ENCODE data around the gene S100A5. TPM values are rescaled to one million over a fixed set of nuclear protein-coding genes. Genes with fewer than 3 reads are reported as not detected.

The S100A5 gene
- total RNA-seq, 1 experiment from 2014 or later, result 6.0 TPM

- TF ChIP-seq ZBTB33 (IDR thresholded peaks at IDR 0.05; ENCODE audit: extremely low read depth, insufficient replicate concordance, low read length) (no peak), ZFX (IDR thresholded peaks at IDR 0.05) (no peak), CEBPB (IDR thresholded peaks at IDR 0.05; ENCODE audit: low read depth) (no peak), SP1 (IDR thresholded peaks at IDR 0.05; ENCODE audit: low read depth) (no peak), SRF (IDR thresholded peaks at IDR 0.05; ENCODE audit: low read depth) (no peak), FOSL1 (IDR thresholded peaks at IDR 0.05; ENCODE audit: low read depth) (no peak), SIN3A (IDR thresholded peaks at IDR 0.05; ENCODE audit: low read depth) (no peak), ZNF274 (IDR thresholded peaks at IDR 0.05; ENCODE audit: low read depth, low read length) (no peak), CBX3 (IDR thresholded peaks at IDR 0.05; ENCODE audit: low read depth) (no peak), TCF7L2 (IDR thresholded peaks at IDR 0.05; ENCODE audit: borderline replicate concordance, extremely low read depth, insufficient read depth, insufficient read length) (no peak), ELF1 (IDR thresholded peaks at IDR 0.05; ENCODE audit: borderline replicate concordance, low read depth) (no peak)
- Histone ChIP-seq H3K4me2 (ENCODE audit: low read length) (no peak overlapping the region), H3K79me2 (ENCODE audit: insufficient read depth, low read length) (no peaks in the 10 kb centered on the region), H3K9me2 (ENCODE audit: insufficient read depth) (no peaks in the 10 kb centered on the region), H3K4me3 (replicated peaks in 1 of 2; ENCODE audit: low read depth in 1 of 2, low read length in 2 of 2) (no peak overlapping the region), H3K9me3 (ENCODE audit: control insufficient read depth in 1 of 2, insufficient read depth in 1 of 2, low read depth in 1 of 2, low read length in 2 of 2) (no peaks in the 10 kb centered on the region), H3K4me1 (ENCODE audit: control insufficient read depth in 1 of 2, insufficient read depth in 2 of 2, low read length in 2 of 2) (peaks cover 3 to 28% of the 10 kb centered on the region in 2 experiments; a peak in 3 of 4 replicates), H3K36me3 (ENCODE audit: control insufficient read depth in 1 of 2, insufficient read depth in 2 of 2, low read length in 2 of 2) (no peaks in the 10 kb centered on the region), H3K27me3 (ENCODE audit: insufficient read depth, low read length) (no peaks in the 10 kb centered on the region), H4K20me1 (ENCODE audit: insufficient read depth) (no peaks in the 10 kb centered on the region), H2AFZ (ENCODE audit: low read depth, low read length, poor library complexity, severe bottlenecking) (no peak overlapping the region), H3K9ac (ENCODE audit: low read length) (no peak overlapping the region), H3K27ac (ENCODE audit: low read depth, low read length) (no peak overlapping the region)
- BruUV-seq (replicated peaks), result no TSS peak
- CTCF ChIA-PET, result interaction anchor here (1.7 to 6.1 kb wide), 2 partner anchors 9 to 140 kb away, joined by 4 to 133 read pairs; no protein-coding TSS in a partner anchor
- POLR2A ChIA-PET, result no interaction called here
- DNase-seq (ENCODE audit: low read depth, low spot score), result no peak
- RAD21 ChIA-PET (ENCODE audit: low non-redundant PET in 1 of 2, low total read pairs in 2 of 2, uncharacterized antibody in 2 of 2, unreplicated experiment in 2 of 2), result interaction anchor here in 1 of 2 experiments (2.3 kb wide), 1 partner anchor 140 kb away, joined by 21 read pairs; no protein-coding TSS in a partner anchor
- ATAC-seq, result no peak
- intact Hi-C loops (cut with micrococcal nuclease), result no loop called here
Measured at GRCh38 chr1:153493343-153493960, 47.3 kb downstream of the S100A5 start.
